ENCODE data around the gene PRKN. TPM values are rescaled to one million over a fixed set of nuclear protein-coding genes. Genes with fewer than 3 reads are reported as not detected.

PRKN gene
- total RNA-seq, 1 experiment from 2014 or later: 1.2 TPM

- H3K9me3 ChIP-seq (ENCODE audit: low read depth, low read length, poor library complexity, severe bottlenecking): peaks cover 5% of the 10 kb centered on the region
- no peak for DNase-seq (ENCODE audit: low spot score)
- no peaks in the 10 kb centered on the region for H3K36me3 ChIP-seq (ENCODE audit: insufficient read depth, low read length, poor library complexity, severe bottlenecking)
- H3K4me1 ChIP-seq (ENCODE audit: insufficient read depth, low read length, poor library complexity, severe bottlenecking): no peaks in the 10 kb centered on the region
- CTCF ChIA-PET: no interaction called here
- POLR2A ChIA-PET (ENCODE audit: low non-redundant PET): no interaction called here
- TF ChIP-seq EZH2 (IDR thresholded peaks at IDR 0.05; ENCODE audit: borderline replicate concordance, low read depth, low read length, poor library complexity, severe bottlenecking) (no peak), CTCF (conservative IDR thresholded peaks at IDR 0.05; ENCODE audit: low read depth, low read length) (no peak)
- no peaks in the 10 kb centered on the region for H3K27me3 ChIP-seq (replicated peaks; ENCODE audit: insufficient read depth, low read depth, low read length, poor library complexity)
- intact Hi-C loops (cut with micrococcal nuclease; ENCODE audit: unreplicated experiment): no loop called here
- no TSS peak for BruUV-seq (replicated peaks)
- no peak overlapping the region for H3K4me3 ChIP-seq (ENCODE audit: low read depth, low read length, poor library complexity, severe bottlenecking)
- no peak overlapping the region for H3K27ac ChIP-seq (ENCODE audit: low read depth, low read length, poor library complexity, severe bottlenecking)
Observed at GRCh38 chr6:162491637-162492036, 235.9 kb downstream of the PRKN start.

DNA sequence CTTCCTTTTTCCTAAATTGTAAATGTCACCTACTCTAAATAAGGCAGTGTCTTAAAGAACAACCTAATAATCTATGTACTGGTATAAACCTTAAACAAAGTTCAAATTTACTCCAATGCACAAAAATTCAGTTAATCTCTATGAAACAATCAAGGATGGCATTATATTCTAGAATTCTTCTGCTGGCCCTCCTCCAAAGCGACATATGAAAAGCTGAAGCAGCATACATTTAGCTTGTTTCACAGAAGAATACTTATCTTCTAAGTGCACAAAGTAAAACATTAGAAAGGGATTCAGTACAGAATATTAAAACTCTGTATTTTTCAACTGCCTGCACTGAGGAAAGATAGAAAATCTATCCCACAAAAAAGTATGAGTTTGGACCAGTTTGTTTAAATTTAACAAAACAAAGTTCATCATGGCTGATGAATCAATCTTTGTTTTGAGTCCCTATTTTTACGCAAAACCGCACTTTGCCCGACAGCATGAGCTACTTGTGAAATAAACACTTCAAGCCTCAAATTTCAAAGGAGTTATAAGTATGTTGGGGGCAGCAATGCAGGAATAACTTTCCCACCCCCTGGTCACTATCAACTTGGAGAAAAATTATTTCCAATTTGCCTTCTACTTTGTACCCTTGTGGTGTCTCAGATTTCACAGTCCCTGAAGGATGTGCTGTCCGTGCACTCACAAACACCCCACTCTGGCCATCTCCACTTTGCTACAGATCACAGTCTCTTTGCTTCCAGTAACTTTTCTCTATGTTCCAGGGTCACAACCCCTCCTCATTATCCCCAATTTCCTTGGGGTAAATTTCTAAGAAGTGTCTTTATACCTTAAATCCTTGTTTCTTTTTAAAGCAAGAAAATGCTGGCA is 238.2 kb downstream of the PRKN start:
- Histone ChIP-seq H3K9me3 (ENCODE audit: low read depth, low read length, poor library complexity, severe bottlenecking) (peaks cover 5% of the 10 kb centered on the region), H3K36me3 (ENCODE audit: insufficient read depth, low read length, poor library complexity, severe bottlenecking) (no peaks in the 10 kb centered on the region), H3K4me3 (ENCODE audit: low read depth, low read length, poor library complexity, severe bottlenecking) (no peak overlapping the region), H3K27me3 (replicated peaks; ENCODE audit: insufficient read depth, low read depth, low read length, poor library complexity) (no peaks in the 10 kb centered on the region), H3K4me1 (ENCODE audit: insufficient read depth, low read length, poor library complexity, severe bottlenecking) (no peaks in the 10 kb centered on the region), H3K27ac (ENCODE audit: low read depth, low read length, poor library complexity, severe bottlenecking) (no peak overlapping the region)
- intact Hi-C loops (cut with micrococcal nuclease; ENCODE audit: unreplicated experiment): no loop called here
- BruUV-seq (replicated peaks): no TSS peak
- DNase-seq (ENCODE audit: low spot score): no peak
- CTCF ChIA-PET: no interaction called here
- POLR2A ChIA-PET (ENCODE audit: low non-redundant PET): no interaction called here
- TF ChIP-seq EZH2 (IDR thresholded peaks at IDR 0.05; ENCODE audit: borderline replicate concordance, low read depth, low read length, poor library complexity, severe bottlenecking) (no peak), CTCF (conservative IDR thresholded peaks at IDR 0.05; ENCODE audit: low read depth, low read length) (no peak)

DNA sequence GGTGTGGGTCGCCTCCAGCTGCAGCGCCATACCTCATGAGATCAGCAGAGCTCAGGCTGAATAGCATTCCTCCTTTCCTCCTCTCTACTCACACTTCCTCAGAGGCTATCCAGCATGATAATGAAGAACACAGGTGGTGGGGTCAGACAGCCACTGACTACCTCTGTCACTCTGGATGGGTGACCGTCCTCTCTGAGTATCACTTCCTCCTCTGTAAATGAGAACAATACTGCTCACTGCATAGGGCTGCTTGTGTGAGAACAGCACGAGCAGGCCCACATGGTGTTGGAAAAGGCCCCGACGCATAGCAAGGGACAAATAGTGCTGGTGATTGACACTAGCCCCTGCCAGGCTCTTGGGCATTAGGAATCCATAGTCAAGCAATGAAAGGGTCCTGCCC is 239.1 kb downstream of the PRKN start:
- BruUV-seq (replicated peaks): no TSS peak
- POLR2A ChIA-PET (ENCODE audit: low non-redundant PET): no interaction called here
- intact Hi-C loops (cut with micrococcal nuclease; ENCODE audit: unreplicated experiment): no loop called here

More for the DNA sequence above, 239.1 kb downstream of the PRKN start:
- no peaks in the 10 kb centered on the region for H3K4me1 ChIP-seq (ENCODE audit: insufficient read depth, low read length, poor library complexity, severe bottlenecking)
- no peak for DNase-seq (ENCODE audit: low spot score)
- TF ChIP-seq EZH2 (IDR thresholded peaks at IDR 0.05; ENCODE audit: borderline replicate concordance, low read depth, low read length, poor library complexity, severe bottlenecking): no peak
- no peak for TF ChIP-seq CTCF (conservative IDR thresholded peaks at IDR 0.05; ENCODE audit: low read depth, low read length)
- peaks cover 5% of the 10 kb centered on the region for H3K9me3 ChIP-seq (ENCODE audit: low read depth, low read length, poor library complexity, severe bottlenecking)
- no peaks in the 10 kb centered on the region for H3K36me3 ChIP-seq (ENCODE audit: insufficient read depth, low read length, poor library complexity, severe bottlenecking)
- H3K4me3 ChIP-seq (ENCODE audit: low read depth, low read length, poor library complexity, severe bottlenecking): no peak overlapping the region
- CTCF ChIA-PET: no interaction called here
- no peaks in the 10 kb centered on the region for H3K27me3 ChIP-seq (replicated peaks; ENCODE audit: insufficient read depth, low read depth, low read length, poor library complexity)
- no peak overlapping the region for H3K27ac ChIP-seq (ENCODE audit: low read depth, low read length, poor library complexity, severe bottlenecking)

Measured in A673 (cell line).